CD4-positive, alpha-beta T cell (primary cell): Measurements from ENCODE around the gene MLN. TPM values are rescaled to one million over a fixed set of nuclear protein-coding genes. Genes with fewer than 3 reads are reported as not detected.

Experiments
- ATAC-seq: fragments of 200-7000 bp; cut with Tn5 transposase; one replicate; pipeline ENCODE4 v1.10.0; 2022; ENCODE audit warnings: mild to moderate bottlenecking; ENCODE audit not compliant: poor library complexity
- CTCF ChIA-PET: fragments of 350-600 bp; sonication (Branson Sonifier 250); formaldehyde crosslinking; loops from one replicate; lab custom pipeline; 2021; ENCODE audit warnings: antibody characterized with exemption, inconsistent platforms; lab: Charles Lee
- POLR2A ChIA-PET: fragments of 350-600 bp; sonication (Branson Sonifier 250); formaldehyde crosslinking; loops from one replicate; lab custom pipeline; 2021; ENCODE audit warnings: antibody characterized with exemption, inconsistent platforms; lab: Charles Lee
- DNase-seq, 14 experiments: peaks; one replicate each; pipeline ENCODE4 v3.0.0-alpha.2; 2013 to 2020; ENCODE audit warnings: mixed read lengths in 2 of 14
- H3K27ac ChIP-seq, 2 donors: one replicate each; pipeline versions ENCODE4 v1.5.1 to v1.7.0; 2013; ENCODE audit warnings: low read length in 2 of 2, low read depth in 1 of 2, mild to moderate bottlenecking in 1 of 2
- H3K27me3 ChIP-seq, 2 experiments: 1 replicate in 1 of 2; 2 replicates in 1 of 2; pipeline versions ENCODE4 v1.6.1 to v1.7.0; 2013; ENCODE audit warnings: low read length in 2 of 2, control low read depth in 1 of 2, mild to moderate bottlenecking in 1 of 2, moderate library complexity in 1 of 2; ENCODE audit not compliant: insufficient read depth in 2 of 2, control insufficient read depth in 1 of 2
- H3K36me3 ChIP-seq: one replicate; pipeline ENCODE4 v1.6.1; 2013; ENCODE audit warnings: low read length, control low read depth; ENCODE audit not compliant: insufficient read depth
- H3K4me1 ChIP-seq: one replicate; pipeline ENCODE4 v1.6.1; 2013; ENCODE audit warnings: low read length, control low read depth; ENCODE audit not compliant: insufficient read depth
- H3K4me3 ChIP-seq: one replicate; pipeline ENCODE4 v1.5.1; 2013; ENCODE audit warnings: mild to moderate bottlenecking, low read length, moderate library complexity
- H3K9me3 ChIP-seq, 2 experiments: 1 replicate in 1 of 2; 2 replicates in 1 of 2; pipeline versions ENCODE4 v1.6.1 to v1.7.0; 2013; ENCODE audit warnings: low read length in 2 of 2, mild to moderate bottlenecking in 2 of 2, control low read depth in 1 of 2, moderate library complexity in 1 of 2; ENCODE audit not compliant: control insufficient read depth in 1 of 2, insufficient read depth in 1 of 2
- H3K27ac Mint-ChIP-seq: one replicate; pipeline ENCODE4 v1.8.0; 2020; ENCODE audit warnings: mixed read lengths
- H3K27me3 Mint-ChIP-seq: one replicate; pipeline ENCODE4 v1.8.0; 2021; ENCODE audit warnings: mixed read lengths
- H3K36me3 Mint-ChIP-seq: one replicate; pipeline ENCODE4 v1.8.0; 2021; ENCODE audit warnings: low read depth, mixed read lengths
- H3K4me1 Mint-ChIP-seq: one replicate; pipeline ENCODE4 v1.8.0; 2021; ENCODE audit warnings: low read depth, mixed read lengths
- H3K4me3 Mint-ChIP-seq: one replicate; pipeline ENCODE4 v1.8.0; 2020; ENCODE audit warnings: mild to moderate bottlenecking, mixed read lengths
- H3K9me3 Mint-ChIP-seq: one replicate; pipeline ENCODE4 v1.8.0; 2020; ENCODE audit warnings: mixed read lengths
- intact Hi-C, 2 experiments: fragments of 100-400 bp; cut with DNase I in 1 of 2; cut with micrococcal nuclease in 1 of 2; formaldehyde crosslinking; loops; one replicate each; pipeline versions ENCODE4 v1.15.1 to v1.9.0; 2023 to 2025; cut with DNase I, micrococcal nuclease
- total RNA-seq, 174 experiments: library from RNA in 2 of 174; stranded (reverse) in 2 of 174; gene quantifications; one replicate each; pipeline ENCODE4 v1.2.3 and lab custom pipeline; 2021 to 2026
- TF ChIP-seq, protein P1 (sequence below): fragments of 200-600 bp; IDR thresholded peaks from one replicate; pipeline ENCODE4 v1.8.0; 2022; ENCODE audit warnings: antibody characterized with exemption, mild to moderate bottlenecking

MLN gene
- total RNA-seq, 2 experiments from 2014 or later: not detected

GRCh38 chr6:33764036-33764435, 39.8 kb downstream of the MLN start:
- intact Hi-C loops: no loop called here
- ChIA-PET CTCF (no interaction called here), POLR2A (no interaction called here)
- DNase-seq (no peak), ATAC-seq (no peak)
- H3K27ac ChIP-seq: no peak overlapping the region
- Mint-ChIP-seq H3K4me1 (no peaks in the 10 kb centered on the region), H3K27ac (no peak overlapping the region), H3K36me3 (no peaks in the 10 kb centered on the region), H3K4me3 (no peak overlapping the region), H3K27me3 (no peaks in the 10 kb centered on the region), H3K9me3 (no peaks in the 10 kb centered on the region)
- no peaks in the 10 kb centered on the region for H3K36me3 ChIP-seq
- peaks cover 7% of the 10 kb centered on the region for H3K4me1 ChIP-seq
- H3K4me3 ChIP-seq: no peak overlapping the region
- H3K9me3 ChIP-seq: peaks cover 0 to 4% of the 10 kb centered on the region in 2 experiments
- TF ChIP-seq, protein P1, sequence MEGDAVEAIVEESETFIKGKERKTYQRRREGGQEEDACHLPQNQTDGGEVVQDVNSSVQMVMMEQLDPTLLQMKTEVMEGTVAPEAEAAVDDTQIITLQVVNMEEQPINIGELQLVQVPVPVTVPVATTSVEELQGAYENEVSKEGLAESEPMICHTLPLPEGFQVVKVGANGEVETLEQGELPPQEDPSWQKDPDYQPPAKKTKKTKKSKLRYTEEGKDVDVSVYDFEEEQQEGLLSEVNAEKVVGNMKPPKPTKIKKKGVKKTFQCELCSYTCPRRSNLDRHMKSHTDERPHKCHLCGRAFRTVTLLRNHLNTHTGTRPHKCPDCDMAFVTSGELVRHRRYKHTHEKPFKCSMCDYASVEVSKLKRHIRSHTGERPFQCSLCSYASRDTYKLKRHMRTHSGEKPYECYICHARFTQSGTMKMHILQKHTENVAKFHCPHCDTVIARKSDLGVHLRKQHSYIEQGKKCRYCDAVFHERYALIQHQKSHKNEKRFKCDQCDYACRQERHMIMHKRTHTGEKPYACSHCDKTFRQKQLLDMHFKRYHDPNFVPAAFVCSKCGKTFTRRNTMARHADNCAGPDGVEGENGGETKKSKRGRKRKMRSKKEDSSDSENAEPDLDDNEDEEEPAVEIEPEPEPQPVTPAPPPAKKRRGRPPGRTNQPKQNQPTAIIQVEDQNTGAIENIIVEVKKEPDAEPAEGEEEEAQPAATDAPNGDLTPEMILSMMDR: no peak
- no peaks in the 10 kb centered on the region for H3K27me3 ChIP-seq

DNA sequence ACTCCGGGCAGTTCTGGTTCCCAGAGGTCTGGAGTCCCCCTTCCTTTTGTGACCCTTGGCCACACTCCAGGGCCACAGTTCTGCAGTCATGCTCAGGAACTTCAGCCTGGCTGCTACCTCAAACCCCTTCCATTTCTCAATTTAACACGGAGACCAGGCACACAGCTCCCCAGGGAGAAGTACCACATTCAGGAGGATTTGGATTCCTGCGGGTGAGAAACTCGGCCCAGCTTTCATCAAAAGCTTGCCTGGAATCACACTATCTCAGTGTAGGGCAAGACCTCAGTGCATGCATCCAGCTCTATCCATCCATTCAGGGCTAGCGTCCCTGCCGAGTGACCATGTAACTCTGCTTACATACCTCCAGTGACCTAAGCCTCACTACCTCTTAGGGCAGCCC, 40.3 kb downstream of the MLN start:
- Mint-ChIP-seq H3K27ac (no peak overlapping the region), H3K4me3 (no peak overlapping the region), H3K9me3 (no peaks in the 10 kb centered on the region), H3K4me1 (no peaks in the 10 kb centered on the region), H3K27me3 (no peaks in the 10 kb centered on the region), H3K36me3 (no peaks in the 10 kb centered on the region)
- ChIA-PET CTCF (no interaction called here), POLR2A (no interaction called here)
- Histone ChIP-seq H3K4me3 (no peak overlapping the region), H3K9me3 (peaks cover 0 to 4% of the 10 kb centered on the region in 2 experiments), H3K27ac (no peak overlapping the region), H3K27me3 (no peaks in the 10 kb centered on the region), H3K36me3 (no peaks in the 10 kb centered on the region), H3K4me1 (peaks cover 2% of the 10 kb centered on the region)
- intact Hi-C loops: no loop called here
- TF ChIP-seq, protein P1: no peak
- no peak for ATAC-seq
- no peak for DNase-seq

- ChIA-PET POLR2A (no interaction called here), CTCF (interaction anchor here (1.1 kb wide), 1 partner anchor 9 kb away, joined by 5 read pairs; no protein-coding TSS in a partner anchor)
- H3K27me3 ChIP-seq: no peaks in the 10 kb centered on the region
- no peak overlapping the region for H3K27ac Mint-ChIP-seq
- H3K9me3 ChIP-seq: peaks cover 0 to 4% of the 10 kb centered on the region in 2 experiments
- H3K4me3 ChIP-seq: no peak overlapping the region
- H3K27me3 Mint-ChIP-seq: no peaks in the 10 kb centered on the region
- H3K4me3 Mint-ChIP-seq: no peak overlapping the region
- intact Hi-C loops: loop anchor here in 1 of 2 experiments (1.0 kb wide), 2 partner anchors 51 to 176 kb away; partner anchors contain the start of gene UQCC2
- TF ChIP-seq, protein P1: no peak
- no peaks in the 10 kb centered on the region for H3K4me1 ChIP-seq
- no peaks in the 10 kb centered on the region for H3K4me1 Mint-ChIP-seq
- H3K9me3 Mint-ChIP-seq: no peaks in the 10 kb centered on the region
- H3K27ac ChIP-seq: no peak overlapping the region
- H3K36me3 ChIP-seq: no peaks in the 10 kb centered on the region
- H3K36me3 Mint-ChIP-seq: no peaks in the 10 kb centered on the region
- no peak for ATAC-seq
- no peak for DNase-seq
These were observed 41.1 kb downstream of the MLN start for GRCh38 chr6:33762713-33763112.
